Femur (tissue), 1 donor: ENCODE results near the gene ZSCAN12.
"Not testable (repeated sequence)": the region's sequence is repeated elsewhere in the genome, so short reads cannot be mapped to it uniquely, and the experiment has no call there.

Experiments used
- DNase-seq: peaks from one replicate; pipeline ENCODE4 v3.0.0-alpha.2; 2017

Gene ZSCAN12

GRCh38 chr6:28399350-28400121 is at the start of gene ZSCAN12:
Gene ZSCAN12, minus strand, starts transcription at chr6:28399747. Its CDS starts 1,342 bp downstream, at chr6:28398405.
- peak; percentile 89 for DNase-seq

DNA sequence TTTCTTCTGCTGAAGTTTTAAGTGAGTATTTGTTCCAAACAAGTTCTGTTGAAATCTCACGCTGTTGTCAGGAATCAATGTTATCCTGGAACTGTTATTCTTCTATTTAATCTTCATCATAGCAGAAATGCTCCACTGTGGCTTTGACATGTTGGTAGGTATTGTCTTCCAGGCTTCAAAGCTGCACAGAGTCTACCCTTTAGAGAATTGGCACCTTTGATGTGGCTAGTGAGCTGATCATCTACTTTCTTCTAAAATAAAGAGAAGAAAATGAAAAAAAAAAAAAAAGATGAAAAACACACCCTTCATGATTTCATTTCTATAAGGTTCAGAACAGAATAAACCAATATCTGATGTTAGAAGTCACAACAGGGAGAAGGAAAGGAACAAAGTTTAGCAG is 49.5 kb upstream of the ZSCAN12 start:
- DNase-seq = no peak

GRCh38 chr6:28447512-28447906 is 48.0 kb upstream of the ZSCAN12 start:
- not testable (repeated sequence) for DNase-seq

DNA sequence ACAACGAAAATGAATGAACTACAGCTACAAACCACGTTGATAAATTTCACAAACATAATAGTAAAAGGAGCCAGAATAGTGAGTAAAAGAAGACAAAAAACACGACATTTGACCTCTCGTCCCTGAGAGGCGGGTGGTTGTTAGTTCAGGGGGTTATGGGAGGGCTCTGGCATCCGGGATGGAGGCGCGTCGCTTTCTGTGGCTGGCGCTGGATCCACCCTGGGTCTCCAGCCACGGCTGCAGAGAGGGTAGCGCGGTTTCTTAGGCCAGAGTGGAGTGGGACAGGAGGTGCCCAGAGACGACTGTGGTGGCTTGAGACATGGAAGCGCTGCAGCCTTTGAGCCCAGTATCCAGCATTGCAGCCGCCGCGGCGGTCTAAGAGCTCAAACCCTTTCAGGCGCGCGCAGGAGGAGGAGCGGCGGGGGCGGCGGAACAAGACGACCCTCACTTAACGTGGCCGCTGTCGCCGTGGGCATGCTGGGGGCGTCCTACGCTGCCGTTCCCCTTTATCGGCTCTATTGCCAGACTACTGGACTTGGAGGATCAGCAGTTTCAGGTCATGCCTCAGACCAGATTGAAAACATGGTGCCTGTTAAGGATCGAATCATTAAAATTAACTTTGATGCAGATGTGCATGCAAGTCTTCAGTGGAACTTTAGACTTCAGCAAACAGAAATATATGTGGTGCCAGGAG is 47.4 kb upstream of the ZSCAN12 start:
- DNase-seq = peak; percentile 24

- DNase-seq = not testable (repeated sequence)
These were observed 45.2 kb upstream of the ZSCAN12 start for GRCh38 chr6:28444759-28445158.

GRCh38 chr6:28443112-28443773 is 43.7 kb upstream of the ZSCAN12 start, which contains the start of gene ZSCAN23:
Gene ZSCAN23, minus strand, starts transcription at chr6:28443491. Its CDS starts 7,225 bp downstream, at chr6:28436266.
- DNase-seq = peak; percentile 89

DNA sequence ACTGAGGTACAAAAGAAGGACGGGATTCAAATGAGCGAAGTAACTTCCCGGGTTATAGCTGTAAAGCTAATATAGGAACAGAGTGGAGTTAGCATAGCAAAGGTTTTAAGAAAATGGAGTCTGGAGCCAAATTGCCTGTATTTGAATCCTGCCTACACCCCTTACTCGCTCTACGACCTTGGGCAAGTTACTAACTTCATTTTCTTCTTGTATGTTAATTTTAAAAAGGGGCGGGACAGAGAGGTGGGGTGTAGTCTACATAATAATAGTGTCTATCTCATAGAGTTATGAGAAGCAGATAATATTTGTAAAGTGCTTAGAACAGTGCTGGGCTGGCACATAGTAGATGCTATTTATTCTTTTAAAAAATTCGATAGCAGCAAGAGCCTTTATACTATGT is 43.0 kb upstream of the ZSCAN12 start:
- DNase-seq = no peak

GRCh38 chr6:28436404-28436803 is 36.9 kb upstream of the ZSCAN12 start:
- DNase-seq = no peak

- DNase-seq = no peak
These were observed 33.6 kb upstream of the ZSCAN12 start for GRCh38 chr6:28433119-28433518.

GRCh38 chr6:28429781-28430180 is 30.2 kb upstream of the ZSCAN12 start:
- DNase-seq = no peak

- DNase-seq = no peak
These were observed 26.5 kb upstream of the ZSCAN12 start for GRCh38 chr6:28425944-28426541.

DNA sequence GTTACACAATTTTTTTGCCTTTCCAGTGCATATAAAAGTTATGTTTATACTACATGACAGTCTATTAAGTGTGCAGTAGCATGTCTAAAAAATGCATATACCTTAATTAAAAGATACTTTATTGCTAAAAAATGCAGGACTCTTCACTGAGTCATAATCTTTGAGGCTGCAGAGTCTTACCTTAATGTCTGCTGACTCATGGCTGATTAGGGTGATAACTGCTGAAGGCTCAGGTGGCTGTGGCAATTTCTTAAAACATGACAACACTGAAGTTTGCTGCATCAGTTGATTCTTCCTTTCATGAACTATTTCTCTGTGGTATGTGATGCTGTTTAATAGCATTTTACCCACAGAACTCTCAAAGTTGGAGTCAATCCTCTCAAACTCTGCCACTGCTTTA is 24.6 kb upstream of the ZSCAN12 start:
- DNase-seq = no peak

DNA sequence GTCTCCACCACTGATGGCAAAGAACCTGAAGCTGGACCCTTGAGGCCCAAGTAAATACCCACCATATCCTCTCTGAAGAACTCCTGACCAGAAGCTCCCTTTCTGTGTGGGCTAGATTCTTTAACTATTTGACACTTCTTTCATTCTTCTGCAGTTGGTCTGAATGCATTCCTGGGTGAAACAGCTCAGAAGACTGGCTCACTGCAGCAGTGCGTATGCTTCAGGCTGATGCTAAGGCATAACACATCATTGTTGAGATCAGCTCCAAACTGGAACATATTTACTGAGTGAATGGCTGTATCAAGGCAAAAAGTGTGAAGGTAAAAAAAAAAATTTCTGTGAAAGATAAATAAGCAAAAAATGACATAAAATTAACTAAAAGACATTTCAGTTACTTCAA is 24.0 kb upstream of the ZSCAN12 start:
- DNase-seq = no peak

- DNase-seq = no peak
These were observed 14.1 kb upstream of the ZSCAN12 start for GRCh38 chr6:28413681-28414080.

DNA sequence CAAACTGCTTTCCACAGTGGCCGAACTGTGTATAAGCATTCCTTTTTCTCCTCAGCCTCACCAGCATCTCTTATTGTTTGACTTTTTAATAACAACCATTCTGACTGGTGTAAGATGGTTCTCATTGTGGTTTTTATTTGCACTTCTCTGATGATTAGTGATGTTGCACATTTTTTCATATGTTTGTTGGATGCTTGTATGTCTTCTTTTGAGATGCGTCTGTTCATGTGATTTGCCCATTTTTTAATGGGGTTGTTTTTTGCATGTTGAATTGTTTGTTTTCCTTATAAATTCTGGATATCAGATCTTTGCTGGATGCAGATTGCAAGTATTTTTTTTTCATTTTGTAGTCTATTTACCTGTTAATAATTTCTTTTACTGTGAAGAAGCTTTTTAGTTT is 11.2 kb upstream of the ZSCAN12 start:
- no peak for DNase-seq

DNA sequence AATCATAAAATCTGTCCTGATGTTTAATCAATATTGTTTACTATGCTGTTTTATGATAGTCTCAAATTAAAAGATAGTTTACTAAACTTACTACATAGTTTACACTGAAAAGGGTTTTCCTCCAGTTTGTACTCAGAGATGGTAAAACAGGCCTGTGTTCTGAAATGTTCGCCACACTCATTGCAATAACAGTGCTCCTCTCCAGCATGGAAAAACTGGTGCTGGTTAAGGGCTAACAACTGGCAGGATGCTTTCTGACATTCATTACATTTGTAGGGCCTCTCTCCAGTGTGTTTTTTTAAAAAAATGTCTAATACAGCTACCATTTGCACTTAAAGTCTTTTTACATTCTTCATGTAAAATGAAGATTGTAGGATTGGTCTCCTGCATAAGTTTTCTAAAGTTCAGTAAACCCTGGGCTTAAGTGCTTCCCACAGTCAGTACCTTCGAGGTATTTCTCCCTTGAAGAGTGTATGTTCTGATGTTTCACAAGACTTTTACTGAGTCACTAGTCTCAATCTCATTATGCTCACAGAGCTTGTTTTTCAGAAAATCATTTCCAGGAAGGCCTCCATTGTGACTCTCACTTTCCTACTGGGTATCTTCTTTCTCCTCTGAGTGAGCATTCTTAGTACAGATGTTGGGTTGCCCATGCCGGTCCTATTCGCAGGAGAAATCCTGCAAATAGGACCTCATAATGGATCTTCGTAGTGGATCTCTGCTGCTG is 8.7 kb upstream of the ZSCAN12 start:
- no peak for DNase-seq

DNA sequence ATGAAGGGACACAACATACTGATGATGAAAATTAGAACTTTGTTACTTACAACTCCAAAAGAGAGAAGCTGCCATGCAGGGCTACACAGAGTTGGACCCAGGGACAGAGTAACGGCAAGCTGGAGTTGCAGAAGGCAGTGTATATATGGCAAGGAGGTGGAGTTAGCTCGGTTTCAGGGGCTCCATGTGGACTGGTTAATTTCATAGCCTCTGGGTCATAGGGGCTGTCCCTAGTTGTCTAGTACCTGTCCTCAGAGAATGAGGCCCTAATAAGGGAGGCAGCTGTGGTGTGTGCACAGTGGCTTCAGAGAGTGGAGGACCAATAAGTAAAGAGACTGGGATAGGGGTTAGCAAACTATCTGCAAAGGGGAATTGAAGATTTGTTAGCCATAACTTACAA is 7.9 kb upstream of the ZSCAN12 start:
- DNase-seq = no peak

DNA sequence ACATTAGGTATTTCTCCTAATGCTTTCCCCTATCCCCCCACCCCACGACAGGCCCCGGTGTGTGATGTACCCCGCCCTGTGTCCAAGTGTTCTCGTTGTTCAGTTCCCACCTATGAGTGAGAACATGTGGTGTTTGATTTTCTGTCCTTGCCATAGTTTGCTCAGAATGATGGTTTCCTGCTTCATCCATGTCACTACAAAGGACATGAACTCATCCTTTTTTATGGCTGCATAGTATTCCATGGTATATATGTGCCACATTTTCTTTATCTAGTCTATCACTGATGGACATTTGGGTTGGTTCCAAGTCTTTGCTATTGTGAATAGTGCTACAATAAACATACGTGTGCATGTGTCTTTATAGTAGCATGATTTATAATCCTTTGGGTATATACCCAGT is 4.4 kb upstream of the ZSCAN12 start:
- not testable (repeated sequence) for DNase-seq

DNA sequence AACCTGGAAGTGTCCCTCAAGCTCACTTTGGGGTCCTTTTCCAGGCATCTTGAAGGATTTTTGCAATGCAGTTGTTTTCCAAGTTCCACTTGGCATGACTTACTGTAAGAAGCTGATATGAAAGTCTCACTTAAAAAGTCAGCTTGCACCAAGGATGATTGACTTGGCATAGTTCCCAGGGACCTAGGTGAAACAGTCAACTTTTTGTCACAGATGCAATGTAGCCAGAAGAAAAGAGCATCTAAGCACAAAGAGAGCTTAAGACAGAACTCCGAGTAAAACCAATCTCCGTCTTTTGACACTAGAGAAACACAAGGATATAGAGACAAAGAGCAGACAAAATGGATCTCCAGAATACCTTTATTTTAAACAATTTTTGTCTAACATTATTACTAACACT is 2.6 kb upstream of the ZSCAN12 start:
- DNase-seq = no peak

DNA sequence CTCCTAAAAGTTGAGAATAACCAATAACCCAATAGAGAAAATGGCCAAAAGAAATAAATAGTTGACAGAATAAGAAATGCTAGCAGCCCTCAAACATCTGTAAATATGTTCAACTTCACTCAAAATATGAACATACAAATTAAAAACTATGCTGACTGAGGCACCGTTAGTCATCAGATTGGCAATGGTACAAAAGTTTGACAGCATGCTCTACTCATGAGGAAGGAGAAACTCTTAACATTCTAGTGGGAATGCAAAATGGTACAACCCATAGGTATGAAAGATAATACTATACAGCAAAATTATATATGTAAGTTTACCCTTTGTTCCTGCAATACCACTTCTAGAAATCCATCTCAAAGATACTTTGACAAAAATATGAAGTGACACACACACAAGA is 1.6 kb upstream of the ZSCAN12 start:
- DNase-seq = no peak

DNA sequence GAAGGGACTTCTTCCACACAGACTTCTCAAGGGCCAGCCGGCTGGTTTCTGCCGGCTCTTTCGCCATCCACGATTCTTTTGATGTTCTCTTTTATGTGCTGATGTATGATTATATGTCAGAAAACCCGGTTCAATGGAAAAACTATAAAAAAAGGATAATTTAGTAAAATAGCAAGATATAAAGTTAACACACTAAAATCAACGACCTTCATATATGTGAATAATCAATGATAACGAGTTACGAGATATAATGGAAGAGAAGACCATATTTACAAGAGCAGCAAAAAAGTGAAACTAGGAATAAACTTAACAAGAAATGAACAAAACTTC is 540 bp upstream of the ZSCAN12 start:
- no peak for DNase-seq

DNA sequence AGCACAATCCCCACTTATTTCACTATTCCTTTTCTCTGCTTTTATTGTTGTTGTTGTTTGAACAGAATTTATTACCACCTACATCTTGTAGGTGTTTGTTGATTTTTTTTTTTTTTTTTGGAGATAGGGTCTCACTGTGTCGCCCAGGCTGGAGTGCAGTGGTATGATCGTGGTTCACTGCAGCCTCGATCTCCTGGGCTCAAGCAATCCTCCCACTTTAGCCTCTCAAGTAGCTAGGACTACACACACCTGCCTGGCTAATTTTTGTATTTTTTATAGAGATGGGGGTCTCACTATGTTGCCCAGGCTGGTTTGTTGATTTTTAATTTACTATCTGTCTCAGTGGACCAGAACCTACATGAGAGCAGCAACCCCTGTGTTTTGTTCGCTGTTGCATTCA is 3.6 kb downstream of the ZSCAN12 start:
- DNase-seq = no peak
